ENCODE measurements around the gene F12. TPM values are rescaled to one million over a fixed set of nuclear protein-coding genes. Genes with fewer than 3 reads are reported as not detected.
"Not testable (repeated sequence)": the region's sequence is repeated elsewhere in the genome, so short reads cannot be mapped to it uniquely, and the experiment has no call there.

The F12 gene
- total RNA-seq, 1 donor from 2014 or later: 4.7 TPM

GRCh38 chr5:177382423-177383029, 26.8 kb downstream of the F12 start:
- peak; percentile 12 for TF ChIP-seq CTCF (IDR thresholded peaks at IDR 0.05; ENCODE audit: unreplicated experiment)
- H3K36me3 Mint-ChIP-seq (ENCODE audit: insufficient read depth): no peaks in the 10 kb centered on the region
- no peak overlapping the region for H3K4me3 Mint-ChIP-seq (ENCODE audit: low read depth)
- no peak for DNase-seq (ENCODE audit: low spot score, unreplicated experiment)
- H3K9me3 Mint-ChIP-seq (ENCODE audit: low read depth): no peaks in the 10 kb centered on the region
- peaks cover 10% of the 10 kb centered on the region for H3K4me1 Mint-ChIP-seq (ENCODE audit: low read depth)
- no peak overlapping the region for H3K27ac Mint-ChIP-seq
- H3K27me3 Mint-ChIP-seq: peaks cover 26% of the 10 kb centered on the region

GRCh38 chr5:177380805-177381126, 28.6 kb downstream of the F12 start:
- Mint-ChIP-seq H3K27me3 (peaks cover 26% of the 10 kb centered on the region), H3K36me3 (ENCODE audit: insufficient read depth) (no peaks in the 10 kb centered on the region), H3K27ac (no peak overlapping the region), H3K4me3 (ENCODE audit: low read depth) (no peak overlapping the region), H3K4me1 (ENCODE audit: low read depth) (peaks cover 10% of the 10 kb centered on the region), H3K9me3 (ENCODE audit: low read depth) (no peaks in the 10 kb centered on the region)
- no peak for TF ChIP-seq CTCF (IDR thresholded peaks at IDR 0.05; ENCODE audit: unreplicated experiment)
- DNase-seq (ENCODE audit: low spot score, unreplicated experiment): no peak

GRCh38 chr5:177378884-177379883, 30.2 kb downstream of the F12 start:
- no peak for DNase-seq (ENCODE audit: low spot score, unreplicated experiment)
- Mint-ChIP-seq H3K4me3 (ENCODE audit: low read depth) (no peak overlapping the region), H3K9me3 (ENCODE audit: low read depth) (no peaks in the 10 kb centered on the region), H3K27me3 (peaks cover 21% of the 10 kb centered on the region), H3K4me1 (ENCODE audit: low read depth) (peaks cover 10% of the 10 kb centered on the region), H3K27ac (peak overlapping the region; percentile 85), H3K36me3 (ENCODE audit: insufficient read depth) (no peaks in the 10 kb centered on the region)
- TF ChIP-seq CTCF (IDR thresholded peaks at IDR 0.05; ENCODE audit: unreplicated experiment): no peak

- Mint-ChIP-seq H3K4me1 (ENCODE audit: low read depth) (peaks cover 10% of the 10 kb centered on the region), H3K4me3 (ENCODE audit: low read depth) (no peak overlapping the region), H3K27me3 (peaks cover 11% of the 10 kb centered on the region), H3K9me3 (ENCODE audit: low read depth) (no peaks in the 10 kb centered on the region), H3K27ac (no peak overlapping the region), H3K36me3 (ENCODE audit: insufficient read depth) (no peaks in the 10 kb centered on the region)
- no peak for DNase-seq (ENCODE audit: low spot score, unreplicated experiment)
- TF ChIP-seq CTCF (IDR thresholded peaks at IDR 0.05; ENCODE audit: unreplicated experiment): no peak
Measured at GRCh38 chr5:177377851-177378776, 31.2 kb downstream of the F12 start.

- no peak overlapping the region for H3K4me3 Mint-ChIP-seq (ENCODE audit: low read depth)
- H3K36me3 Mint-ChIP-seq (ENCODE audit: insufficient read depth): no peaks in the 10 kb centered on the region
- H3K9me3 Mint-ChIP-seq (ENCODE audit: low read depth): no peaks in the 10 kb centered on the region
- no peak for TF ChIP-seq CTCF (IDR thresholded peaks at IDR 0.05; ENCODE audit: unreplicated experiment)
- peaks cover 13% of the 10 kb centered on the region for H3K4me1 Mint-ChIP-seq (ENCODE audit: low read depth)
- H3K27me3 Mint-ChIP-seq: peaks cover under 1% of the 10 kb centered on the region
- H3K27ac Mint-ChIP-seq: no peak overlapping the region
- DNase-seq (ENCODE audit: low spot score, unreplicated experiment): no peak
Measured at GRCh38 chr5:177376107-177376506, 33.3 kb downstream of the F12 start.

GRCh38 chr5:177375516-177375915, 33.8 kb downstream of the F12 start:
- not testable (repeated sequence) for H3K36me3 Mint-ChIP-seq (ENCODE audit: insufficient read depth); H3K4me3 Mint-ChIP-seq (ENCODE audit: low read depth); H3K27ac Mint-ChIP-seq; H3K9me3 Mint-ChIP-seq (ENCODE audit: low read depth); H3K27me3 Mint-ChIP-seq; DNase-seq (ENCODE audit: low spot score, unreplicated experiment)
- peaks cover 13% of the 10 kb centered on the region for H3K4me1 Mint-ChIP-seq (ENCODE audit: low read depth)
